ENCODE data around the gene SERGEF.

- TF ChIP-seq POLR2A (IDR thresholded peaks at IDR 0.05; ENCODE audit: low read depth, low read length) (no peak), SPI1 (IDR thresholded peaks at IDR 0.05; ENCODE audit: low read depth, low read length) (no peak)
Measured at GRCh38 chr11:17918049-17918605, 94.7 kb downstream of the SERGEF start.
